Activated naive CD8-positive, alpha-beta T cell treated with anti-CD3 and anti-CD28 coated beads for 36 hours (primary cell): Measurements from ENCODE around the gene SMIM14. TPM values are rescaled to one million over a fixed set of nuclear protein-coding genes. Genes with fewer than 3 reads are reported as not detected.
"Not testable (repeated sequence)": the region's sequence is repeated elsewhere in the genome, so short reads cannot be mapped to it uniquely, and the experiment has no call there.

Experiments used
- DNase-seq: peaks from one replicate; pipeline ENCODE4 v3.0.0; 2021
- H3K27ac Mint-ChIP-seq: one replicate; pipeline ENCODE4 v1.8.0; 2022; ENCODE audit warnings: mild to moderate bottlenecking, moderate library complexity, mixed read lengths
- H3K27me3 Mint-ChIP-seq: one replicate; pipeline ENCODE4 v1.8.0; 2022; ENCODE audit warnings: mild to moderate bottlenecking, mixed read lengths
- H3K36me3 Mint-ChIP-seq: one replicate; pipeline ENCODE4 v1.8.0; 2021; ENCODE audit warnings: mild to moderate bottlenecking, mixed read lengths
- H3K4me1 Mint-ChIP-seq: one replicate; pipeline ENCODE4 v1.8.0; 2021; ENCODE audit warnings: mixed read lengths
- H3K4me3 Mint-ChIP-seq: one replicate; pipeline ENCODE4 v1.8.0; 2022; ENCODE audit warnings: mild to moderate bottlenecking, moderate library complexity, mixed read lengths
- H3K9me3 Mint-ChIP-seq: one replicate; pipeline ENCODE4 v1.8.0; 2022; ENCODE audit warnings: mixed read lengths
- total RNA-seq, 2 experiments: library from RNA; stranded (reverse); gene quantifications; one replicate each; pipeline ENCODE4 v1.2.3, GENCODE V29; 2021

Gene SMIM14
- total RNA-seq, 2 experiments from 2014 or later: 0.36 to 0.62 TPM

DNA sequence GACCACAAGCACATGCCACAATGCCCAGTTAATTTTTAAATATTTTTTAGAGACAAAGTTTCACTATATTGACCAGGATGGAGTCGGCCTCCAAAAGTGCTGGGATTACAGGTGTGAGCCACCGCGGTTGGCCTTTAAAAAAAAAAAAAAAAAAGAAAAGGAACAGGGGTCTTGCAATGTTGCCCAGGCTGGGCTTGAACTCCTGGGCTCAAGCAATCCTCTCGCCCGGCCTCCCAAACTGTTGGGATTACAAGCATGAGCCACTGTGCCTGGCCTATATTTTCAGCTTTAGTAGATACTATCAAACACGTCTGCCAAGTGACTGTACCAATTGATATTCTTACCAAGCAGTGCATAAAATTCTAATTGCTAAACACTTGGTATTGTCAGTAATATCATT lies 120.2 kb downstream of the SMIM14 start:
- H3K4me1 Mint-ChIP-seq: no peaks in the 10 kb centered on the region
- no peak for DNase-seq
- no peaks in the 10 kb centered on the region for H3K27me3 Mint-ChIP-seq
- H3K36me3 Mint-ChIP-seq: no peaks in the 10 kb centered on the region
- no peaks in the 10 kb centered on the region for H3K9me3 Mint-ChIP-seq
- H3K27ac Mint-ChIP-seq: no peak overlapping the region
- H3K4me3 Mint-ChIP-seq: no peak overlapping the region

DNA sequence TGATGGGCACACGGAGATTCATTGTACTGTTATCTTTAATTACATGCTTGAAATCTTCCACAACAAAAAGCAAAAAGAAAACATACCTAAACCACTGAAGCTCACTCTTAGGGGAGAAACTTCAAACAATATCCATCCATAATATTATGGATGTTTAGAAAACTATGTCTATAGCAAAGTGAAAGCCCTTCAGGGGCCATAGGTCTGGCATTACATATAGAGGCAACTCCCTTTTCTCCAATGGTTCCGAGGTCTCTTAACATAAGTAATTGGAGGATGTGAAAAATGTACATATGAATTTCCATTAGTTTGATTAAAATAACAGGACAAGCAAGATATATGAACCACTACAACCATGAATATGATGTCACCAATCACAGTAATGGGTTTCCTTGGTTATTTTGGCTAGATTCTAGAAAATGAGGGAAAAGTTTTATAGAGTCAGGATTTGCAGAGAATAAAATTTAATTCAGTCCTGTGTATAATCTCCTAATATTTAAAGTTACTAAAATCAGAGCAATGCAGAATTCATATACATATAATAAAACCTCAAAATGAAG lies 122.2 kb downstream of the SMIM14 start:
- no peaks in the 10 kb centered on the region for H3K9me3 Mint-ChIP-seq
- H3K4me1 Mint-ChIP-seq: peaks cover 2% of the 10 kb centered on the region
- no peak overlapping the region for H3K4me3 Mint-ChIP-seq
- no peak overlapping the region for H3K27ac Mint-ChIP-seq
- DNase-seq: no peak
- no peaks in the 10 kb centered on the region for H3K27me3 Mint-ChIP-seq
- peaks cover 3% of the 10 kb centered on the region for H3K36me3 Mint-ChIP-seq

DNA sequence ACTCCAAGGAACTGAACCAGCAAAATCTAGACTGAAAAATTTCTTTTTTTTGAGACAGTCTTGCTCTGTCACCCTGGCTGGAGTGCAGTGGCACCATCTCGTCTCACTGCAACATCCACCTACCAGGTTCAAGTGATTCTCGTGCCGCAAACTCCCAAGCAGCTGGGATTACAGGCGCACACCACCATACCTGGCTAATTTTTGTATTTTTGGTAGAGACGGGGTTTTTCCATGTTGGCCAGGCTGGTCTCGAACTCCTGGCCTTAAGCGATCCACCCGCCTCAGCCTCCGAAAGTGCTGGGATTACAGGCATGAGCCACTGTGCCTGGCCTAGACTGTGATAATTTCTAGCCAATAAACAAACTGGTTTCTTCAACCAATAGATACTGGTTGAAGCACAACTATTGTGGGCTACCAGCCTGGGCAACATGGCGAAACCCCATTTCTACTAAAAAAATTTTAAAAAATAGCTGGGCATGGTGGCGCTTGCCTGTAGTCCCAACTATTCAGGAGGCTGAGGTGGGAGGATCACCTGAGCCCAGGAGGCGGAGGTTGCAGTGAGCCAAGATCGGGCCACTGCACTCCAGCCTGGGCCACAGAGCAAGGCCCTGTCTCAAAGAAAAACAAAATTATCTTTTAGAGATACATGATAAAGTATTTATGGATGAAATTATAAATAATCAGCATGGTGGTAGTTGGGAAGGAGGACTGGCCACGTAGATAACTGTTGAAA lies 122.8 kb downstream of the SMIM14 start:
- DNase-seq, H3K27me3 Mint-ChIP-seq, H3K4me1 Mint-ChIP-seq, H3K27ac Mint-ChIP-seq, H3K9me3 Mint-ChIP-seq, H3K4me3 Mint-ChIP-seq, H3K36me3 Mint-ChIP-seq: not testable (repeated sequence)

DNA sequence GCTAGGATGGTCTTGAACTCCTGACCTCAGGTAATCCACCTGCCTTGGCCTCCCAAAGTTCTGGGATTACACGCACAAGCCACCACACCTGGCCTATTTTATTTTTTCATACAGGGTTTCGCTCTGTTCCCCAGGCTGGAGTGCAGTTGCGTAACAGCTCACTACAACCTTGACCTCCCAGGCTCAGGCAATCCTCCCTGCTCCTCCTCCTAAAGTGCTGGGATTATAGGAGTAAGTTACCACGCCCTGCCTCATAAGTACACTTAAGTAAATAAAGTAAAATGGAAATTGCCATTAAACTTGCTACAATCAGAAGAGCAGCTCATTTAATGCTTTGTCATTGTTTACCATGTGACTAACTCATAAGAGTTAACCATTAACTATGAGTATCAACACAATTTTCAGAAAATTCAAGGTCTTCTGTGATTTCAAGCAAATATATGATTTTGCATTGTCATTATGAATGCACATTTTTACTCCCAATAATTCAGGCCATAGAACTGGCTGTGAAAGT lies 123.7 kb downstream of the SMIM14 start:
- Mint-ChIP-seq H3K27me3 (no peaks in the 10 kb centered on the region), H3K4me1 (peaks cover 2% of the 10 kb centered on the region), H3K36me3 (peaks cover 3% of the 10 kb centered on the region), H3K9me3 (no peaks in the 10 kb centered on the region), H3K27ac (no peak overlapping the region), H3K4me3 (no peak overlapping the region)
- DNase-seq: no peak

DNA sequence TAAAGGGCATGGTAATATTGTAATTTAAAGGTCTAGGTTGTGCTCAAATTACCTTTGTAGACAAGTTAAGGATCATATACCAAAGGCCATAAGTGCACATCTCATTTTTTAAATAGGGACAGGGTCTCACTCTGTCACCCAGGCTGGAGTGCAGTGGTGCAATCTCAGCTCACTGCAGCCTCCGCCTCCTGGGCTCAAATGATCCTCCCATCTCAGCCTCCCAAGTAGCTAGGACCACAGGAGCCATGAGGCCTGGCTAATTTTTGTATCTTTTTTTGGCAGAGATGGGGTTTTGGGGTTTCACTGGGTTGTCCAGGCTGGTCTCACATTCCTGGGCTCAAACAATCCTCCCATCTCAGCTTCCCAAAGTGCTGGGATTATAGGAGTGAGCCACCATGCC lies 124.4 kb downstream of the SMIM14 start:
- not testable (repeated sequence) for H3K4me1 Mint-ChIP-seq, DNase-seq, H3K27ac Mint-ChIP-seq, H3K4me3 Mint-ChIP-seq, H3K9me3 Mint-ChIP-seq, H3K36me3 Mint-ChIP-seq, H3K27me3 Mint-ChIP-seq

DNA sequence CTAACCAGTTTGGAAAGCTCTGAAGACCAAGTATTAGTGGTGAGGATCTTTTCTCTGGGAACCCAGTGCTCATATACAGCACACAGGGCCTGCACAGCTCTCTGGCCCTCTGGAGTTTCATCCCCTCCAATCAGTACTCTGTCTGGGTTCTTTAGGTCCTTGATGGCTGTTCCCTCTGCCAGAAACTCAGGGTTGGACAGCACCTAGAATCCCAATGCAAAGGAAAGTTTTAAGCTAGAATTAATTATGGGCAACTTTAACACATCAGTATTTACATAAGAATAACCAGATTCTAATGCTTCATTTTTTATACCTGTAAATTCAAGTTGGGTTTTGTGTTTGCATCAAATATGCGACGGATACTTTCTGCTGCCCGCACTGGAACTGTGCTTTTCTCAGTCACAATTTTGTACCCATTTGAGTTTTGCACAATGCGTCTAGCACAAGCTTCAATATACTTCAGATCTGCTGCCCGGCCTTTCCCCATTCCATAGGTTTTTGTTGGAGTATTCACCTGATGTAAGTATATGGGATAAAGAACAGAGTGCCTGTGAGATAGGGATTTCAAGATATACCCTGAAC lies 128.2 kb downstream of the SMIM14 start:
- Mint-ChIP-seq H3K27me3 (no peaks in the 10 kb centered on the region), H3K9me3 (no peaks in the 10 kb centered on the region), H3K4me3 (no peak overlapping the region), H3K36me3 (peaks cover 5% of the 10 kb centered on the region), H3K27ac (no peak overlapping the region), H3K4me1 (peaks cover 2% of the 10 kb centered on the region)
- DNase-seq: no peak

- H3K27me3 Mint-ChIP-seq: no peaks in the 10 kb centered on the region
- peaks cover 12% of the 10 kb centered on the region for H3K36me3 Mint-ChIP-seq
- H3K27ac Mint-ChIP-seq: no peak overlapping the region
- no peak for DNase-seq
- no peaks in the 10 kb centered on the region for H3K4me1 Mint-ChIP-seq
- no peaks in the 10 kb centered on the region for H3K9me3 Mint-ChIP-seq
- H3K4me3 Mint-ChIP-seq: no peak overlapping the region
Measured at GRCh38 chr4:39505581-39505980, 133.1 kb downstream of the SMIM14 start.

- Mint-ChIP-seq H3K27ac (no peak overlapping the region), H3K9me3 (no peaks in the 10 kb centered on the region), H3K4me1 (no peaks in the 10 kb centered on the region), H3K4me3 (no peak overlapping the region), H3K36me3 (peaks cover 12% of the 10 kb centered on the region), H3K27me3 (no peaks in the 10 kb centered on the region)
- DNase-seq: no peak
Measured at GRCh38 chr4:39504538-39504937, 134.1 kb downstream of the SMIM14 start.

GRCh38 chr4:39502664-39503035 lies 136.0 kb downstream of the SMIM14 start:
- DNase-seq, H3K9me3 Mint-ChIP-seq, H3K27ac Mint-ChIP-seq, H3K4me1 Mint-ChIP-seq, H3K4me3 Mint-ChIP-seq, H3K27me3 Mint-ChIP-seq: not testable (repeated sequence)
- H3K36me3 Mint-ChIP-seq: peaks cover 12% of the 10 kb centered on the region

DNA sequence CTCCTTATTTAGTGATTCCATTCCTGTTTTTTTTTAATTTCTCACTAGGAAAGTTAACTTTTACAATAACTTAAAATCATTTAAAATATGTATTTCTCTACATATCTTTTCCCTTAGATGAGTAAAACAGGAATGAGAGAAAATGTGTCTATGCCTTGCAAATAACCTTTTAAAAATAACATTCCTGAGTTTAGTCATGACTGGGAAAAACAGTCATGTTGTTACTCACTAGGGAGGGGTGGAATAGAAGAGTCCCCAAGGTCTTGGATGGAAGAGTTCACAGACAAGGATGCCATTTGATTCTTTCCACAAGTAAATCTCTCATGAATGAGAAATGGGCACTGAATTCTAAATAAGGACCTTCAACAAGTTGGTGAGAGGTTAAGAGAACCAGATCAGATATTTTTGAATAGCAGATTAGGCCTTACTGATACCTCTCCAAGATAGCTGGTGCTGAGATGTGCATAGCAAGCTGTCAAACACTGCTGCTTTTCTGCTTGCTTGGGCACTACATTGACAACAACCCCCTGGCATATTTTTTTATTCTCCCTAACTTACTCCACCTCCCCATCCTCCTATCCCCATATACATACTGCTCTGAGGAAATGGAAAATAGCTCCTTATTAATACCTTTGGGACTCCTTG lies 136.5 kb downstream of the SMIM14 start:
- no peaks in the 10 kb centered on the region for H3K9me3 Mint-ChIP-seq
- no peaks in the 10 kb centered on the region for H3K4me1 Mint-ChIP-seq
- peaks cover 12% of the 10 kb centered on the region for H3K36me3 Mint-ChIP-seq
- H3K27me3 Mint-ChIP-seq: no peaks in the 10 kb centered on the region
- DNase-seq: no peak
- H3K4me3 Mint-ChIP-seq: no peak overlapping the region
- no peak overlapping the region for H3K27ac Mint-ChIP-seq

DNA sequence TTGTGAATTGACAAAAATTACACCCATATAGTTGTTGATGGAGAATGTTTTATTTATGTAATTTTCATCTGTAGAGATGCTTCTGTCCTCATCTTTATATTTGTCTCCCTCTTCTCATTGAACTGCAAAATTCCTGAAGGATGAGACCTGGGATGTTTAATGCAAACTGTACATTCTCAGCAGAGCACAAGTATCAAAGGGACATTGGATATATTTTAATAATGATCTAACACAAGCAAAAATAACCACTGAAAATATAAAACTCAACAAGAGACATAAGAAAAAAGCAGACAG lies 140.0 kb downstream of the SMIM14 start:
- DNase-seq: no peak
- no peaks in the 10 kb centered on the region for H3K4me1 Mint-ChIP-seq
- H3K4me3 Mint-ChIP-seq: no peak overlapping the region
- no peaks in the 10 kb centered on the region for H3K9me3 Mint-ChIP-seq
- H3K27ac Mint-ChIP-seq: no peak overlapping the region
- no peaks in the 10 kb centered on the region for H3K27me3 Mint-ChIP-seq
- H3K36me3 Mint-ChIP-seq: peaks cover 7% of the 10 kb centered on the region

- H3K4me3 Mint-ChIP-seq: no peak overlapping the region
- no peaks in the 10 kb centered on the region for H3K27me3 Mint-ChIP-seq
- peaks cover 1% of the 10 kb centered on the region for H3K36me3 Mint-ChIP-seq
- no peak for DNase-seq
- no peaks in the 10 kb centered on the region for H3K9me3 Mint-ChIP-seq
- no peaks in the 10 kb centered on the region for H3K4me1 Mint-ChIP-seq
- no peak overlapping the region for H3K27ac Mint-ChIP-seq
Measured at GRCh38 chr4:39497909-39498726, 140.5 kb downstream of the SMIM14 start.
